GM12878 (cell line): ENCODE data around the gene SNPH. TPM values are rescaled to one million over a fixed set of nuclear protein-coding genes. Genes with fewer than 3 reads are reported as not detected.

Experiments used
- ATAC-seq: fragments of 200-7000 bp; cut with Tn5 transposase; 3 replicates; pipeline ENCODE4 v1.9.1; 2020; ENCODE audit warnings: mild to moderate bottlenecking, moderate library complexity
- BruUV-seq: library from RNA; stranded (reverse); fragments of 400-500 nt; replicated peaks from 2 replicates; lab custom pipeline; 2021; lab: Mats Ljungman, UMichigan
- CTCF ChIA-PET: fragments of 300-600 bp; sonication (Branson Sonifier 250); formaldehyde crosslinking; extraction: SDS; loops from one replicate; lab custom pipeline; 2021; ENCODE audit warnings: inconsistent platforms; lab: Yijun Ruan, JAX
- POLR2A ChIA-PET: fragments of 350-600 bp; formaldehyde crosslinking; extraction: SDS; loops from one replicate; lab custom pipeline; 2021; ENCODE audit warnings: inconsistent platforms; lab: Charles Lee
- RAD21 ChIA-PET: fragments of 300-600 bp; sonication (Branson Sonifier 250); formaldehyde crosslinking; loops from one replicate; lab custom pipeline; 2023; ENCODE audit warnings: antibody characterized with exemption; ENCODE audit not compliant: unreplicated experiment; lab: Charles Lee
- SMC1A ChIA-PET: fragments of 300-600 bp; sonication (Branson Sonifier 250); formaldehyde crosslinking; loops from one replicate; lab custom pipeline; 2023; ENCODE audit not compliant: unreplicated experiment, uncharacterized antibody; lab: Charles Lee
- DNase-seq: peaks from one replicate; pipeline ENCODE4 v3.0.0-alpha.2; 2011; ENCODE audit warnings: low read depth, low spot score
- FAIRE-seq: peaks from 3 replicates; lab custom pipeline; 2011; peaks lifted over from hg19 to GRCh38; lab: Jason Lieb, UNC
- H2AFZ ChIP-seq: 2 replicates; pipeline ENCODE4 v1.6.0; 2011; ENCODE audit warnings: low read depth, low read length, control low read depth; ENCODE audit not compliant: control insufficient read depth
- H3K27ac ChIP-seq: 2 replicates; pipeline ENCODE4 v1.5.1; 2011; ENCODE audit warnings: control low read depth; ENCODE audit not compliant: control insufficient read depth, insufficient read depth
- H3K27me3 ChIP-seq, 2 experiments: replicated peaks in 1 of 2; 2 replicates each; pipeline versions ENCODE4 v1.6.0 to v1.6.1; 2011; ENCODE audit warnings: low read length in 1 of 2; ENCODE audit not compliant: control insufficient read depth in 2 of 2, insufficient read depth in 2 of 2
- H3K36me3 ChIP-seq, 2 experiments: 2 replicates each; pipeline ENCODE4 v1.5.1; 2011; ENCODE audit warnings: low read length in 1 of 2; ENCODE audit not compliant: control insufficient read depth in 2 of 2, insufficient read depth in 2 of 2
- H3K4me1 ChIP-seq: 2 replicates; pipeline ENCODE4 v1.6.1; 2011; ENCODE audit warnings: mild to moderate bottlenecking, low read length, moderate library complexity, mixed read lengths; ENCODE audit not compliant: control insufficient read depth, insufficient read depth
- H3K4me2 ChIP-seq: 2 replicates; pipeline ENCODE4 v1.6.0; 2011; ENCODE audit warnings: control low read depth; ENCODE audit not compliant: control insufficient read depth, insufficient read depth
- H3K4me3 ChIP-seq: fragments of 200-600 bp; sonication (generic); 2 replicates; pipeline ENCODE4 v1.5.1; 2016
- H3K79me2 ChIP-seq: 2 replicates; pipeline ENCODE4 v1.6.0; 2011; ENCODE audit warnings: low read length; ENCODE audit not compliant: control insufficient read depth, insufficient read depth
- H3K9ac ChIP-seq: 2 replicates; pipeline ENCODE4 v1.8.0; 2011; ENCODE audit warnings: low read length, control low read depth, mixed read lengths; ENCODE audit not compliant: control insufficient read depth, insufficient read depth
- H3K9me3 ChIP-seq: replicated peaks from 3 replicates; pipeline ENCODE4 v1.5.1; 2011; ENCODE audit warnings: mild to moderate bottlenecking, low read length; ENCODE audit not compliant: control insufficient read depth, insufficient read depth
- H4K20me1 ChIP-seq: 2 replicates; pipeline ENCODE4 v1.6.0; 2011; ENCODE audit not compliant: control insufficient read depth, insufficient read depth
- CBX3 ChIP-seq: fragments of 200-600 bp; sonication (generic); IDR thresholded peaks from 2 replicates; pipeline ENCODE4 v1.6.1; 2016; ENCODE audit warnings: low read depth, borderline replicate concordance
- CEBPB ChIP-seq, 2 experiments: fragments of 150-350 bp in 1 of 2; IDR thresholded peaks; 2 replicates each; pipeline ENCODE4 v1.6.1; 2012 to 2014; ENCODE audit warnings: low read depth in 2 of 2, low read length in 2 of 2, borderline replicate concordance in 1 of 2, inconsistent platforms in 1 of 2
- GATAD2B ChIP-seq: fragments of 450-650 bp; conservative IDR thresholded peaks from 2 replicates; pipeline ENCODE4 v1.6.1; 2017; ENCODE audit warnings: low read depth, mild to moderate bottlenecking, moderate library complexity
- HDAC2 ChIP-seq: fragments of 200-600 bp; sonication (generic); IDR thresholded peaks from 2 replicates; pipeline ENCODE4 v1.6.1; 2017
- IKZF2 ChIP-seq, 2 experiments: fragments of 450-650 bp; IDR thresholded peaks; 2 replicates each; pipeline ENCODE4 v1.6.1; 2017; ENCODE audit warnings: mild to moderate bottlenecking in 2 of 2, moderate library complexity in 2 of 2
- KAT2A ChIP-seq: conservative IDR thresholded peaks from 2 replicates; pipeline ENCODE4 v1.6.1; 2011; ENCODE audit warnings: low read depth, low read length; ENCODE audit not compliant: control insufficient read depth
- MTA2 ChIP-seq: fragments of 450-650 bp; IDR thresholded peaks from 2 replicates; pipeline ENCODE4 v1.6.1; 2016; ENCODE audit warnings: low read depth, mild to moderate bottlenecking, moderate library complexity
- MYB ChIP-seq: fragments of 150-350 bp; IDR thresholded peaks from 2 replicates; pipeline ENCODE4 v1.6.1; 2014; ENCODE audit warnings: mild to moderate bottlenecking, low read depth, low read length, borderline replicate concordance
- NBN ChIP-seq: fragments of 450-650 bp; IDR thresholded peaks from 2 replicates; pipeline ENCODE4 v1.6.1; 2016
- NFXL1 ChIP-seq: fragments of 450-650 bp; IDR thresholded peaks from 2 replicates; pipeline ENCODE4 v1.6.1; 2017; ENCODE audit warnings: antibody characterized with exemption, mild to moderate bottlenecking, borderline replicate concordance
- NR2C2 ChIP-seq: IDR thresholded peaks from 2 replicates; pipeline ENCODE4 v1.6.1; 2011; ENCODE audit warnings: borderline replicate concordance, low read depth; ENCODE audit not compliant: control insufficient read depth, insufficient read length
- PML ChIP-seq: IDR thresholded peaks from 2 replicates; pipeline ENCODE4 v1.6.1; 2012; ENCODE audit warnings: low read length, inconsistent platforms
- RAD21 ChIP-seq: IDR thresholded peaks from 2 replicates; pipeline ENCODE4 v1.6.1; 2011; ENCODE audit warnings: mild to moderate bottlenecking, low read depth, low read length, moderate library complexity; ENCODE audit not compliant: insufficient read depth
- RBBP5 ChIP-seq: fragments of 200-600 bp; sonication (generic); conservative IDR thresholded peaks from 2 replicates; pipeline ENCODE4 v1.6.1; 2016
- SPI1 ChIP-seq: IDR thresholded peaks from 2 replicates; pipeline ENCODE4 v1.6.1; 2011; ENCODE audit warnings: low read depth, mild to moderate bottlenecking, low read length, moderate library complexity, borderline replicate concordance; ENCODE audit not compliant: insufficient read depth
- SREBF1 ChIP-seq: IDR thresholded peaks from 2 replicates; pipeline ENCODE4 v1.6.1; 2012; ENCODE audit warnings: mild to moderate bottlenecking, low read length
- SUPT20H ChIP-seq: IDR thresholded peaks from 2 replicates; pipeline ENCODE4 v1.6.1; 2011; ENCODE audit warnings: low read depth, mild to moderate bottlenecking, low read length, moderate library complexity, borderline replicate concordance; ENCODE audit not compliant: control insufficient read depth
- TAF1 ChIP-seq: IDR thresholded peaks from 2 replicates; pipeline ENCODE4 v1.6.1; 2011; ENCODE audit warnings: mild to moderate bottlenecking, low read depth, low read length, borderline replicate concordance
- TARDBP ChIP-seq: IDR thresholded peaks from 2 replicates; pipeline ENCODE4 v1.6.1; 2016; ENCODE audit warnings: borderline replicate concordance
- TCF3 ChIP-seq: IDR thresholded peaks from 2 replicates; pipeline ENCODE4 v1.6.1; 2012; ENCODE audit warnings: low read depth, mild to moderate bottlenecking, low read length, borderline replicate concordance; ENCODE audit not compliant: insufficient read depth
- USF2 ChIP-seq: IDR thresholded peaks from 2 replicates; pipeline ENCODE4 v1.6.1; 2011; ENCODE audit warnings: low read depth, low read length, improper control_type of control experiment, borderline replicate concordance
- YY1 ChIP-seq: IDR thresholded peaks from 2 replicates; pipeline ENCODE4 v1.6.1; 2011; ENCODE audit warnings: low read depth, mild to moderate bottlenecking, low read length
- ZBED1 ChIP-seq: IDR thresholded peaks from 2 replicates; pipeline ENCODE4 v1.6.1; 2016; ENCODE audit warnings: borderline replicate concordance
- WGBS: methylation state at CpG from one replicate; pipeline ENCODE4 v1.1.6; 2016; ENCODE audit warnings: low lambda C conversion rate; ENCODE audit not compliant: insufficient replicate concordance, insufficient coverage; ENCODE audit errors: missing lambda C conversion rate; 5-methylcytosine and 5-hydroxymethylcytosine counted together
- in situ Hi-C: fragments of 300-500 bp; cut with MboI; formaldehyde crosslinking; loops from 9 replicates; pipeline ENCODE4 v1.14.3; 2018; ENCODE audit warnings: mixed read lengths
- intact Hi-C: fragments of 100-400 bp; cut with micrococcal nuclease; formaldehyde crosslinking; loops from one replicate; pipeline ENCODE4 v1.14.2; 2022; ENCODE audit not compliant: unreplicated experiment
- polyA plus RNA-seq, 11 experiments: library from polyadenylated mRNA; depleted of rRNA in 4 of 11; unstranded in 6 of 11; stranded (reverse) in 5 of 11; fragments of >200 nt; fragmentation: Nextera tagmentation in 4 of 11; fragmentation: Illumina TruSeq in 1 of 11; extraction: Ambion mirVana in 4 of 11; extraction: Trizol in 1 of 11; gene quantifications; 1 replicate in 1 of 11; 2 replicates in 10 of 11; pipeline versions ENCODE4 v1.2.1 to v1.2.3, GENCODE V29; 2011 to 2016; ENCODE audit warnings: inconsistent platforms in 2 of 11, missing spikeins in 2 of 11, low read depth in 1 of 11
- total RNA-seq, 4 experiments: library from RNA; depleted of rRNA in 3 of 4; stranded (reverse); fragments of >200 nt in 3 of 4; fragmentation: Illumina TruSeq in 1 of 4; extraction: Trizol in 1 of 4; gene quantifications; 2 replicates each; pipeline versions ENCODE4 v1.2.1 to v1.2.3, GENCODE V29; 2013 to 2021
- TF ChIP-seq, protein P1 (sequence below): fragments of 450-650 bp; IDR thresholded peaks from 2 replicates; pipeline ENCODE4 v1.6.1; 2016; ENCODE audit warnings: mild to moderate bottlenecking

The SNPH gene
- total and polyA plus RNA-seq, 10 of the 15 experiments (the other 5 are each of a cell fraction or from before 2014, with no cell fraction given) = 0.02 to 0.45 (median 0.34) TPM; not detected in 2

DNA sequence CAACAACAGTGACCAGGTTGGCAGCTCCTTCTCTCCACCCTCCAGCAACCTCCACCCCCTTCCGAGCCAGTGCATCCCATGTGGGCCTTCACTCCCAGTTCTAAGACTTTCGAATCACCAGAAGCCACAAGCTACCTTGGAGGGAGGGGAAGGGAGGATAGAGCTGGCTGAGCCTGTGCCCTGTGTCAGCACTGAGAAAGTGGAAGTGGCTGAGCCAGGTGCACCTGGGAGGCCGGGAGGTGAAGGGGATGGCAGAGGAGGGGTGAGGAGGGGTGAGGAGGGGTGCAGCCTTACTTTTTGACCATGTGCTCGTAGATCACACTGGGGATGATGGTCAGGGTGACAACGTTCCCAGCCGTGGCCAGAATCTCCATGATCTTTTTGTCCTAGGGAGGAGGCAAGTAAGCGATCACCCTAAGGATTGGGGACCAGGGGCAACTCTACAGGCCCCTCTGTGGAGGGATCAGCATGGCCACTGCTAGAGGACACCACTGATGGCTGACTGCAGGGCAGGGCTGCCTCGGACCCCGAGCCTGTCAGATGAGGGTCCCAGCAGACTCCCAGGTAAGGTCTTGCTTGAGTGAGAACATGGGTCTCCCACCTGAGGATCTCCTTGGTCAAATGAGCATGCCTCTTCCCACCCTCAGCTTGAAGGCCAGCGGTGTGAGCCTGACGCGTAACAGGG lies 44.6 kb downstream of the SNPH start (continued):
- TF ChIP-seq CEBPB (IDR thresholded peaks at IDR 0.05; ENCODE audit: borderline replicate concordance in 1 of 2, low read depth in 2 of 2, low read length in 2 of 2) = no peak
- no peak for TF ChIP-seq MYB
- no peak for TF ChIP-seq SUPT20H
- TF ChIP-seq NR2C2 = no peak
- no peak for TF ChIP-seq PML
- no peak for TF ChIP-seq SPI1
- TF ChIP-seq ZBED1 = no peak
- TF ChIP-seq NFXL1 = no peak
- no peak for TF ChIP-seq MTA2
- no peak for TF ChIP-seq TARDBP
- no peak for TF ChIP-seq TCF3

- SMC1A ChIA-PET = interaction anchor here (1.0 to 1.9 kb wide), 6 partner anchors 12 to 190 kb away, joined by 3 to 13 read pairs (median 6); no protein-coding TSS in a partner anchor
- RAD21 ChIA-PET = interaction anchor here (1.6 to 2.5 kb wide), 3 partner anchors 123 to 155 kb away, joined by 5 to 14 read pairs (median 10); partner anchors contain the start of gene NSFL1C
- Histone ChIP-seq H3K79me2 (no peaks in the 10 kb centered on the region), H3K27me3 (no peaks in the 10 kb centered on the region), H3K9ac (no peak overlapping the region), H3K4me1 (no peaks in the 10 kb centered on the region; the same call in 1 of the 2 replicates), H2AFZ (no peak overlapping the region), H3K4me3 (no peak overlapping the region), H3K36me3 (no peaks in the 10 kb centered on the region), H3K4me2 (no peak overlapping the region), H4K20me1 (no peaks in the 10 kb centered on the region), H3K9me3 (no peaks in the 10 kb centered on the region), H3K27ac (no peak overlapping the region)
- intact Hi-C loops (loop anchor here (5.0 to 10.0 kb wide), 2 partner anchors 85 to 462 kb away; no protein-coding TSS in a partner anchor), in situ Hi-C loops (loop anchor here (5.0 kb wide), 1 partner anchor 125 kb away; no protein-coding TSS in a partner anchor)
- WGBS = 70% methylated on average over 20 of the region's 20 CpGs
- FAIRE-seq = no peak
- ATAC-seq = no peak
- CTCF ChIA-PET = interaction anchor here (0.9 to 2.7 kb wide), 9 partner anchors 17 to 197 kb away, joined by 3 to 55 read pairs (median 5); partner anchors contain the start of gene SDCBP2
- POLR2A ChIA-PET = no interaction called here
- BruUV-seq = no TSS peak
- DNase-seq = no peak
- TF ChIP-seq SREBF1 = no peak
- no peak for TF ChIP-seq RAD21
- no peak for TF ChIP-seq GATAD2B
- TF ChIP-seq CBX3 = no peak
- TF ChIP-seq NBN = no peak
- TF ChIP-seq RBBP5 = no peak
- TF ChIP-seq USF2 = no peak
- no peak for TF ChIP-seq HDAC2
- TF ChIP-seq YY1 = no peak
- TF ChIP-seq IKZF2 (IDR thresholded peaks at IDR 0.05) = no peak
- TF ChIP-seq TAF1 = no peak
- no peak for TF ChIP-seq KAT2A
- TF ChIP-seq, protein P1, sequence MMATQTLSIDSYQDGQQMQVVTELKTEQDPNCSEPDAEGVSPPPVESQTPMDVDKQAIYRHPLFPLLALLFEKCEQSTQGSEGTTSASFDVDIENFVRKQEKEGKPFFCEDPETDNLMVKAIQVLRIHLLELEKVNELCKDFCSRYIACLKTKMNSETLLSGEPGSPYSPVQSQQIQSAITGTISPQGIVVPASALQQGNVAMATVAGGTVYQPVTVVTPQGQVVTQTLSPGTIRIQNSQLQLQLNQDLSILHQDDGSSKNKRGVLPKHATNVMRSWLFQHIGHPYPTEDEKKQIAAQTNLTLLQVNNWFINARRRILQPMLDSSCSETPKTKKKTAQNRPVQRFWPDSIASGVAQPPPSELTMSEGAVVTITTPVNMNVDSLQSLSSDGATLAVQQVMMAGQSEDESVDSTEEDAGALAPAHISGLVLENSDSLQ = no peak
- no peak for TF ChIP-seq SPI1
Measured at GRCh38 chr20:1312308-1312707, 46.2 kb downstream of the SNPH start.
